GM12872 (cell line): ENCODE results near the gene PPP1R15B.

Experiments
- CTCF ChIP-seq: IDR thresholded peaks from 3 replicates; pipeline ENCODE4 v1.5.1; 2011; ENCODE audit warnings: low read depth, mild to moderate bottlenecking, low read length, moderate library complexity; ENCODE audit not compliant: insufficient read depth

The PPP1R15B gene

DNA sequence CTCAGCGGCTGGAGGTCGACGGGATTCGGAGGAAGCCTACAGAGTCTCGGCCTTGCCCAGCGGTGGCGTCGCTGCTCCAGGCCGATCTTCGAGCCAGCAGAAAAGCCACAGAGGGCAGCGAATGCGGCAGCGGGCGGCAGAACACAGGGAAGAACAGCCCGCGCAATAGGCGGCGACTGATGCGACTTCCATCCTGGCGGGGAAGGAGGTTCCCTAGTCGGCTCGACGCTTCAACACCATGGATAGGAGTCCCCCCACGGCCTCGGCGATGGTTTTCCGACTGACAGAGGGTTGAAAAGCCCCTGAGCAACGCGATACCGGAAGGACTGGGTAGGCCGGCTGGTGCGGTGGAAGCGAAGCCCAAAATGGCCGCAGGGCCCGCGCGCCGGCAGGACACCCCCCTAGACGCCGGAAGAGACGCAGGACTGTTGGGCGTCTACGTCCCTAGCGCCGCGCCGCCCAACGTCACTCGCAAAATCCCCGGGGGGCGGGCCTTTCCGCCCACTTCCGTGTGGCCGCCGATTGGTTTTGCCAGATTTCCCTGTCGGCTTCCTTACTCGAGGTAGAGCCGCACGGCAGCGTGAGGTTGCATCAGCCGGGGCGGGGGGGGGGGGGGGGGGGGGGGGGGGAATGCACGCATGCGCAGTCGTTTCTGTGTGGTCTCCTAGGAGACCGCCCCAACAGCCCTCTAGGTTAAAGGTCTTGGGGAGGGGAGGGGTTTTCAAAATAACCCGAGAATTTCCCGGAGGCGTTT is at the start of gene PPP1R15B:
Gene PPP1R15B, minus strand, starts transcription at position 367 of the 754 bp plus-strand sequence. CDS start 406 bp downstream, outside the sequence.
- TF ChIP-seq CTCF, result no peak

DNA sequence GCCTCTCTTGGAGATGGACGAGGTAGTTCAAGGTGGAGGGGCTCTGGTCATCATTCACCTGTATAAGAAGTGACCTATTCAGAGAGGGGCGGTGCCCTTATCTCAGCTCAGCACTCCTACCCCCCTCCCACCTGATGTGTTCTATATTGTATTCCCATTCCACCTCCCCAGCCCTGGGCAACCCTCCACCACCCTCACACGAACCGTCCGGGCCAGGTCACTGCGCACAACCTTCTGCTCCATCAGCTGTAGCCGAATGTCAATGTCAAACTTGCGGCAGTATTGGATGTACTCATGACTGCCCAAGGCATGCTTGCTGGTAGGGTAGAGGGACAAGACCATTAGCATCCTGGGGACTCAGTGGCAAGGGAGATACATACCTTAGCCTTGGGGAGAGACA is 48.7 kb upstream of the PPP1R15B start:
- no peak for TF ChIP-seq CTCF

GRCh38 chr1:204459706-204460105 is 48.1 kb upstream of the PPP1R15B start:
- no peak for TF ChIP-seq CTCF

GRCh38 chr1:204457666-204458065 is 46.0 kb upstream of the PPP1R15B start:
- no peak for TF ChIP-seq CTCF

GRCh38 chr1:204456826-204457442 is 45.3 kb upstream of the PPP1R15B start:
- no peak for TF ChIP-seq CTCF

- TF ChIP-seq CTCF, result no peak
These were observed 44.2 kb upstream of the PPP1R15B start for GRCh38 chr1:204455831-204456145.

GRCh38 chr1:204455063-204455830 is 43.6 kb upstream of the PPP1R15B start:
- no peak for TF ChIP-seq CTCF
